Measurements from ENCODE around the gene WNT3A.

The WNT3A gene

DNA sequence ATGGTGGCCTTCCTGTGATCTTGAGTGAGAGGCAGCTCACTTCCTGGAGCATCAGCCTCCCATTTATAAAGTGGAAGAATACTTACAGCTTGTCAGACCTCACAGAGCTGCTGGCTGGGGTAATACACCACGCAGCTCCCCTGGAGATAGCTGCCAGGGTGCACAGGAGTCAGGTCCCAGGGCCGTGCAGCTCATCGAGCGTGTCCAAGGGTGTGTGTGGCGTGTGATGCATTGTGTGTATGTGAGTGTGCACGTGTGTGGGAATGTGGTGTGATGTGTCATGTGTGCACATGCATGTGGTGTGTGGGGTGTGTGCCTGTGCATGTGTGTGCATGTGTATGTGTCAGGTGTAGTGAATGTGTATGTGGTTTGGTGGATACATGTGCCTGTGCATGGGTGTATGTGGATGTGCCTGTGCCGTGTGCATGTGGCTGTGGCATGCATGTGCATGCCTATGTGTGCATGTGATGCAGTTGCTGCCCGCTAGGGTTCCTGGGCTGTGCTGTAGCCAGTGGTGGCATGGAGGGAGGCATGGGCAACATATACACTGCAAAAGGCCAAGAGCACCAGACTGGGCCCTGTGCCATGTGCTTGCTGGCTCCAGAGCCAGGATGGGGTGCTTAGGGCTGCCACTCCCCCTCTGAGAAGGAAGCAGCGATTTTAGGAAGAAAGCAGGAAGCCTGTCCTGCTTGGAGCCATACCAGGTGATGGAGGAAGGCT, 24.6 kb downstream of the WNT3A start:
- DNase-seq (ENCODE audit: low spot score) (no peak), FAIRE-seq (no peak)

DNA sequence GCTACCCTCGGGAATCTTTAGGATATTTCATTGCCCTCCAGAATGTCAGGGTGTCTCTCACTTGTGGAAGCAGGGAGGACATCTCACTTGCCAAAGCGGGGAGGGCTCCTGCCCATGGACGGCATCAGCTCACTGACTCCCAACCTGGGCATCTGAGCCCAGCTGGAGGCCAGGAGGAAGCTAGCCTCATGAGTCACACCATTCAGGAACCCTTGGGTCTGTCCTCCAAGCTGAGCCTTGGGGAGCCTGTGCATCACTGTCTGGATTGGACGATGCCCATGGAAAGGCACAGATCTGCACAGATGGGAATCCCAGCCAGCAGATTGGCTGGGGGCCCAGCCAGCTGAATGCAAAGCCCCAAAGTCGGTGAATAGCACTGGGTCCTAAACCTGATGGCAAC, 25.2 kb downstream of the WNT3A start:
- no peak for DNase-seq (ENCODE audit: low spot score)
- no peak for FAIRE-seq

DNA sequence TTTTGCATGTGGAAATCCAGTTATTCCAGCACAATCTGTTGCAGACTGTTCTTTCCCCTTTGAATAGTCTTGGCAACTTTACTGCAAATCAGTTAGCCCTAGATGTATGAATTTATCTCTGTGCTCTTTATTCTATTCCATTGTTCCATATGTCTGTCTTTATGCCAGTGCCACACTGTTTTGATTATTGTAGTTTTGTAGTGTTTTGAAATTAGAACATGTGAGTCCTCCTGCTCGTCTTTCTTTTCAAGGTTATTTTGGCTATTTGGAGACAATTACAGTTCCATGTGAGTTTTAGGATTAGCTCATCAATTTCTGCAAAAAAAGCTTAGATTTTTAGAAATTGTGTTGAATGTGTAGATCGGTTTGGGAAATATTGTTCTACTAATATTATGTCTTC, 26.6 kb downstream of the WNT3A start:
- FAIRE-seq, result no peak
- DNase-seq (ENCODE audit: low spot score), result no peak

DNA sequence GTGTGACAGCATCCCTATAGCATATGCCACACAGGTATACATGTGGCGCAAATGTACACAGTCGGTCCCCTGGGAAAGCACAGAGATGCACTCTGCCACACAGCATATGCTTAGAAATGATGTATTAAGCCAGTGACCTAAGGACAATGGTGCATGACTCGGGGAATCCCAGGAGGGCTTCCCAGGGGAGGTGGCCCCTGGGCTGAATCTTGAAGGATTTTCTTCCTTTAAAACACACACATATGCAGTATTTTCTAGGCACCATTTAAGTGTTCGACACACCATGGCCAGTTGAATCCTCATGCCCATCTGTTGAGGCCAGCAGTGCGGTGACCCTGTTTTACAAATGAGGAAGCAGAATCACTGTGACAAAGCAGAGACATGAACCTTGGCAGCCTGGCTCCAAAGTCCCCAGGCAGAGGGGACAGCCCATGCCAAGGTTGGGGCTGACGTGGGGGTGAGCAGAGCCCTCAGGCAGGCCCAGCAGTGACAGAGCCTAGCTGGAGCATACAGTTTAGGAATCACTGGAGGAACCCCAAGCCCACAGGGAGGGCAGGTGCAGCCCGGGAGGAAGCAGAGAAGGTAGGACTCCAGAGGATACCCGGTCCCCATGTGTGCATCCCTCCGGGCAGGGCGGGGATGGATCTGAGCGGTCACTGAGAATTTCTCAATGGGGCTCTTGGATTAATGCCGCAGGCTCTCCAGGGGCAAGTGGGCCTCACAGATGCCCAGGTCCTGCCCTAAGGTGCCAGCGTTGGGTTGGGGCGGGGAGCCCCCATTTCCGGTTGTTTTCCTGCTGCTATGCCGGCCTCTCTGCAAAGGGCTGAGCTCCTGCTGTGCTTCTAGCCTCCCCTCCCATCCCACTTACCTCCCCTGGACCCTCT, 28.4 kb downstream of the WNT3A start:
- DNase-seq (ENCODE audit: low spot score) (no peak), FAIRE-seq (no peak)

DNA sequence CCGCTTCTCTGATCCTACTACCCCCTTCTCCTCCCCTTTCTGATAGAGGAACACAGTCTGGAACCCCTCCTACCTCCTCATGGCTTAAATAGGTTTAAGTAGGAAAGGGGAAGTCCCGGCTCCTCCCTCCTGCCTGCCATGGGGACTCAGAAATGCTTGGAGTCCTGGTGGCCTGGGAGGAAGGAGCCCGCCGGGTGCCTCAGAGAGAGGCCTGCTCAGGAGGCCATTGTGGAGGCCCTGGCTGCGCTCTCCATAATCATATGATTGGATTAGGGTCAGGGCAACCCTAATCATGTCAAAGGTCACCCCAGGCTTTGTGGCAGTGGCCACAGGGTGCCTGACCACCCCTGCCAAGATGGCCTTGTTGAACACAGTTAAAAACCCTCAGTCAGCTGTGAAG, 29.0 kb downstream of the WNT3A start:
- DNase-seq (ENCODE audit: low spot score) (no peak), FAIRE-seq (no peak)

DNA sequence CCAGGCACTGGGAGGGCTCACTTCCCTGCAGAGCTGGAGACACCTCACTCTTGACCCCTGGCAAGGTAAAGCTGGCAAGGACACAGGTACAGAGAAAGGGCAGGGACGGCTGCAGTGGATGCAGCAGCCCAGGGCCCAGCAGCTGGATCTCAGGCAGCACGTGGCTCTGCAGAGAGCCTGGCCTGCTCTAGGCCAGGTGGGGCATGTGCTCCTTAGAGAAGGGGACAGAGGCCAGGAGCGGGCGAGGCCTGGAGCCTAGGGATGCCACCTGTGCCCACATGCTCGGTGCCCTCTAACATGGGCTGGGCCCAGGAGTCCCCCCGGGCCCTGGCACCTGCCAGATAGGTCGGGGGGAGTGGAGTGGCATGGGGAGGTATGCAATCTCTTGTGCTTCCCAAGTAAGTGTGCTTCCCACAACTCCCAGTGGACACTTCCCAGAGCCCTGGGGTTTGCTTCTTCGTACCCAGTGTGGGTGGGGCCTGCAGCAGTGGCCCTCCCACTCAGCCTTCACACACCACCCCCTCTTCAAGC, 30.0 kb downstream of the WNT3A start:
- DNase-seq (ENCODE audit: low spot score), result no peak
- no peak for FAIRE-seq

DNA sequence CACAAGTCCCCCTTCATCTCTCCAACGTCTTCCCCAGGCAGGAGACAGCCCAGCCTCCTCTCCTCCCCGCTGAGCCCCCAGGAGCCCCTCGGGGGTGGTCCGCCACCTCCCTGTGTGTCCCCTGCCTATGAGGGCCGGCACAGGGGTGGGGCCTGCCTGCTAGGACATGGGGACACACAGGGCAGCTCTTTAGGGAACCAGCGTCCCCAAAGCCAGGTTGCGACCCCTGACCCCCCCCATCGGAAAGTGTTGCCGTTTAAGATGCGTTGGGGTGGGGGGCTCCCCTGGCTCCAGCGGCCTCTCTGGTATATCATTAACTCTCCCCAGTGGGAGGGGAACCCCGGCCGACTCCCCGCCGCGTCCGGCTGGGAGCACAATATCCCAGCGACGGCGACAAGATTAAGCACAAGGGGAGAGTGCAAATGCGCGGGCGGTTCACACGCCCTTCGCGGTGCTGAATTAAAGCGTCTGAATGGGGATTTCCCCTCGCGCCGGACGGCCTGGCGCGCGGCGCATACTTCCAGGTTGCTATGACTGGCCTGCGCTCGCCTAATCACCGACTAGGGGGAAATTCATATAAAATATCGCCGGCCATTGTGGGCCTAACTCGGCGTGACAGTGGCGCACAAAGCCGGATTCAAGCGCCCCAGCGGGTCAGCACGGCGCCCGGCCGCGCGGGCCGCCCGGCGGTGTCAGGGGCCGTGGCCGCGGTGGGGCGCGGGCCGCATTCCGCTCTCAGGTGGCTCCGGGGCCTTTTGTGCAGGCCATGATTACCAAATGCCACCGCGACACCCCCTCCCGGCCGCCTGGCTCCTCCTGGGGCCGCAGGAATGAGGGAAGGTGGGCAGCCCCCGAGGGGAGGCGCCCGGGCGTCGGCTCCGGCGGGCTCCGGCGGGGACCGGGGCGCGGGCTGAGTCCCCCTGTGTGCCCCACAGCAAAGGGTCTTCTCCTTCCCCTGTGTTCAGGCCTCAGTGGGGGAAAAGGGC, 30.9 kb downstream of the WNT3A start:
- DNase-seq (ENCODE audit: low spot score), result no peak
- FAIRE-seq, result no peak

DNA sequence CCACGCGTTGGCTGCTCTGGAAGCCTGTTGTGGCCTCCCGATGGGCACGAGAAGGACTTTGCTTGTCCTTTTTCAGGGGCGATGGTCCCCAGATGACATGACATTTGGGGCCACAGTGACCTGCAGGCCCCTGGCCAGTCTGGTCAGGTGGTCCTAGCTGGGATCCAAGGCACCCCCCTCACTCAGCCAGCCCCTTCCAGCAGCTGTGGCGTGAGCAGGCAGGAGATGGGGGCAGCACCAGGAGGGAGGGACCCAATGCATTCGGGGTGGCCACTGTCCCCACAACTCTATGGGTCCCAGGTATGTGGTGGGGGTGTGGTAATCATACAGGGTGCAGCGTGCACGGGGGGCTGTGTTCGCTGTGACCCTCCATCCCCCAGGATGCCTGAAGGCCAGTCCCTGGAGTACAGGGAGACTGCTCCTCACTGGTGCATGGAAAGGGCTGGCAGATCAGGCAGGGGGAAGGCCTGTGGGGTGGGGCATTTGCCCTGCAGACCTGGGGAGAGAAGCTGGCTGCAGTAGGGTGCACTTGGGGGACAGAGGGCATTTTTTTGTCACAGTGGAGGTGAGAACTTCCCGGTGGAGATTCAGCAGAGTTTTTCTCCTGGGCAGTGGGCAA, 31.7 kb downstream of the WNT3A start:
- FAIRE-seq, result no peak
- no peak for DNase-seq (ENCODE audit: low spot score)

DNA sequence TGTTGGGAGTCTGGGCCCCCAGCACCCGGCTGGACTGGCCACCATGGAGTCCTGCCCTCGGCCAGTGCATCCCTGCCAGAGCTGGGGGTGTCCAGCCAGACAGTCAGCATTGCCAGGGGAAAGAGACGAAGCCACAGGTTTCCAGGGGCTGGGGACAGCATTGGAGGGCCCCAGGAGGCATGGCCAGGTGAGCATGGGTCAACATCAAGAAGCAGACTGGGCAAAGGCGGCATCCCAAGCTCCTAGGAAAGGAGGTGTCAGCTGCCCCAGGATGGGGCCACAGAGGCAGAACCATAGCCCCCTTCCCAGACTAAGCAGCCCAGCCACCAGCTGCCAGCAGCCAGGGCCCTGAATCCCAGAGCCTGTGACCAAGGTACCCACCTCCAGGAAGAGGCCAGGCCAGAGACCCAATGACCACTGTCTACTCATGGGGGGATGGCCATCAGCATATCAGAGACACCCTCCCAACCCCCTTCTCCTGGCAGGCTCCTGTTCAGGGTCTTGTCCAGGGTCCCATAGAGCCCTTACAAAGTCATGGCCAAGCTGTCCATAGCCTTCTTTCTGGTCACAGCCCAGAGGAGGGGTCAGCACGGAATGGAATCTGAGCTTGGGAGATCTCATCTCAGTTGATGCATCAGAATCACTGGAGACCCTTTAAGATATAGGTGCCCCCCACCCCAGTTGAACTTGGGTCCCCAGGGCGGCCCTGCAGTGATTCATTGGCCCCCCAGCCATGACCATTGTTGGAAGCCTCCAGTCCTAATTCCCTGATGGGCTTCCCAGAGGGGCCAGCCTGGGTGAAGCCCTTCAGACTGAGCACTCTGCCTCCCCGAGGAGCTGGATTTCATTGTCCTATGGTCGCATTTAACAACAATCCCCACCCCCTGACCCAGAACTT, 32.5 kb downstream of the WNT3A start:
- DNase-seq (ENCODE audit: low spot score) (no peak), FAIRE-seq (no peak)

DNA sequence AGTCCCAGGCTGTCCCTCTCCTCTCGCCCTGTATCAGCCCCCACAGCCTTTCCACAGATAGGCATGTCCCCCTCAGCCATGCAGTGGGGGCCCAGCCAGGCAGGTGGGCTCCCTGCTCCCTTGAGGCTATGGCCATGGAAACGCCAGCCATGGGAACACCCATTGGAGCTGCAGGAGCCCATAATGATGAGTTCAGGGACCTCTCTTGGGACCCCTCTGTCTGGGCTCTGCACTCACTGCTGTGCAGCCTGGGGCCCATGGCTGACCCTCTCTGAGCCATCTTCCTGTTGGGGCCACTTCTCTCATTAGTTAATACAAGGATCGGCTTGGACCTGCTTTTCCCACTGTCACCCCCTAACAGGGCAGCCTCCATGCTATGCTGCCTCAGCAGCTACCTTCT, 33.2 kb downstream of the WNT3A start:
- FAIRE-seq (no peak), DNase-seq (ENCODE audit: low spot score) (no peak)

DNA sequence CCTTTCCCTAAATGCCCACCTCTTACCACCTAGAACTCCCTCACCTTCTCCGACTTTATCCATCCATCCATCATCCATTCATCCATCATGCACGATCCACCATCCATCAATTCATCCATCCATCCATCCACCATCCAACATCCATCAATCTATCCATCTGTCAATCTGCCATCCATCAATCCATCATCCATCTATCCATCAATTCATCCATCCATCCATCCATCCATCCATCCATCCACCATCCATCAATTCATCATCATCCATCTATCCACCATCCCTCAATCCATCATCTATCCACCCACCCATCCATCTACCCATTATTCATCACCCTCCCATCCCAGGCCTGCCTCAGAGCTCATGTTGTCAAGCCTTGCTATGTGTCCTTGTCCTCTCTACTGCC, 34.5 kb downstream of the WNT3A start:
- DNase-seq (ENCODE audit: low spot score), result no peak

DNA sequence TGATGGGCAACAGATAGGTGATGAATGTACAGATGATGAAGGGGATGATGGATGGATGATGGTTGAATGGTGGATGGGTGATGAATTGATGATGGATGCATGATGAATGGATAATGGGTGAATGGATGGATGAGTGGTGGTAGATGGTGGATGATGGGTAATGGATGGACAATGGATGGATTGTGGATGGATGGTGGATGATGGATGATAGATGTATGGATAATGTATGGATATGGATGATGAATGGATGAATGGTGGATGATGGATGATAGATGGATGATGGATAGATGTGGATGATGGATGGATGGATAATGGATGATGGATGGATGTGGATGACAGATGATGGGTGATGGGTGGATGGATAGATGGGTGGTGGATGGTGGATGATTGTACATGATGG, 35.7 kb downstream of the WNT3A start:
- FAIRE-seq (no peak), DNase-seq (ENCODE audit: low spot score) (no peak)

More for the DNA sequence above, 34.5 kb downstream of the WNT3A start:
- no peak for FAIRE-seq

DNA sequence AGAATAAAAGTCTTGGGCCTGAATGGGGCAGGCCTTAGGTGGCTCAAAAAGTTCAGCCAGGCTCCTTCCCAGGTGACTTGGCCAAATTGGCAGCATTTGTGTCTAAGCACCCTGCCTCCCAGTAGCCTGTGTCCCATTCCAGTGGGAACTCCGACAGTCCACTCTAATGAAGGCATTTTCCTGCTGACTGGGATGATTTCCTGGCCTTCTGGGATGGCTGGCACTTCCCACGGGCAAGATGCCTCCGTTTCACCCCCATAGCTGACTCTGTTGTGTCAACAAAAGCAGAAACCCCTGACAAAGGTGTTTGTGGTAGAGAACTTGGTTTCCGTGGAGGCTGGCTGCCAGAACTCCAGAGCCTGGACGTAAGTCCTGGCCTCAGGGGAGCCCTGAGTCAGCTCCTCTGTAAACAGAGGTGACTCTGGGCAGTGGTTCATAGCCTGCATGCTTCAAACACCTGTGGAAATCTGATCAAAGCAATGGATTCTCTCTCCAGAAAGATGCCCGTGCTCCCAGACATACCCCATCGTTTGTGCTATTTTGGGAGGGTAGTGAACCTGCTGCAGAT, 36.6 kb downstream of the WNT3A start:
- FAIRE-seq, result no peak
- DNase-seq (ENCODE audit: low spot score), result no peak

DNA sequence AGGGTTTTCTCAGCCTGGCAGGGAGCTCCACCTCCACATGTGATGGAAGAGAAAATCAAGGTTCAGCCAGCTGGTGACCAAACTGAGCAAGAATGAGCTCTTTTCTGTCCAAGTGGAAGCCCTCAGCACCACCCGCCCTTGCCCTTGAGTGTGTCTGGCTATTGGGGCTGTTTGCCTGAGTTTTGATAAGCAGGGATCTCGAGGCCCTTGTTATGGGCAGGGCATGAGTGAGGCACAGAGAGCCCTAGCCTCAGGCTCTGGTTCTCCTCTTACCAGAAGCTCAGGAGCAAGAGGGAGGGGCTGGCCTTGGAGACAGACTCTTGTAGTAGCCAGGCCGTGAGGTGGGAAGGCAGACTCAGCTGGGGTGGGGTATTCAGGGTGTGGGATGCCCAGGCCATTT, 38.2 kb downstream of the WNT3A start:
- FAIRE-seq, result no peak
- no peak for DNase-seq (ENCODE audit: low spot score)

DNA sequence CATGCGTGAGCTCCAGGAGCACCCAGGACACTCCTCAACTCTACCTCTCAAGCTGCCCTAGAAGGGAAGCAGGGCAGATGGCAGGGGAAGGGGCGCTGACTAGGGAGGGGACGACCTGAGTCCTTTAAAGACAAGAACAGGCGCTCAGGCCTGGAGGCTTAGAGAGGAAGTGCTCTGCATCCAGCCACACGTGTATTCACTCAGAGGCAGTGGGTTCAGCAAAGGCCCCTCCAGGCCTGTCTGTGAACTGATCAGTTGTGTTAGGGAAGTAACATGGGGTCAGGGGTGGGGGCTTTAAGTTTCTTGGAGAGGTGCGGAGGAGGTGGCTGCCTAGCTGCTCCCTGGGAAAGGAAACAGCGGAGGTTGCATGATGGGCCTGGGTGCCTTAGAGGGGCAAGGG, 38.6 kb downstream of the WNT3A start:
- FAIRE-seq (no peak), DNase-seq (ENCODE audit: low spot score) (no peak)

DNA sequence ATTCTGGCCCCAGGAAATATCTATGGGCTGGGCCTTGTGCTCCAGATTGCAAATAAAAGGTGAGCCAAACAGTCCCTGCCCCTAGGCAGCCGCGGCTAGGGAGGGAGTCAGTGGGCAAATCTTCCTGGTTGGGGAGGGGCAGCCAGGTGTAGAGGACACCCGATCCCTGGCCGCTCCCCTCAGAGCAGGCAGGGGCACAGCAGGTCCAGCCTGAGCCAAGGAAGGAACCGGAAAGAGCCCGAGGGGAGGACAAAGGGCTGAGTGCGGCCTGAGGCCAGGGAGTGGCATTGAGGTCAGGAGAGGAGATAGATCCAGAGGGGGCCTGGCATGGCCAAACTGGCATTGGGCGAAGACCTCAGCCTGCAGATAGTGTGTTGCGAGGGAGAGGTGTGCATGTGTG, 39.1 kb downstream of the WNT3A start:
- FAIRE-seq (no peak), DNase-seq (ENCODE audit: low spot score) (no peak)

DNA sequence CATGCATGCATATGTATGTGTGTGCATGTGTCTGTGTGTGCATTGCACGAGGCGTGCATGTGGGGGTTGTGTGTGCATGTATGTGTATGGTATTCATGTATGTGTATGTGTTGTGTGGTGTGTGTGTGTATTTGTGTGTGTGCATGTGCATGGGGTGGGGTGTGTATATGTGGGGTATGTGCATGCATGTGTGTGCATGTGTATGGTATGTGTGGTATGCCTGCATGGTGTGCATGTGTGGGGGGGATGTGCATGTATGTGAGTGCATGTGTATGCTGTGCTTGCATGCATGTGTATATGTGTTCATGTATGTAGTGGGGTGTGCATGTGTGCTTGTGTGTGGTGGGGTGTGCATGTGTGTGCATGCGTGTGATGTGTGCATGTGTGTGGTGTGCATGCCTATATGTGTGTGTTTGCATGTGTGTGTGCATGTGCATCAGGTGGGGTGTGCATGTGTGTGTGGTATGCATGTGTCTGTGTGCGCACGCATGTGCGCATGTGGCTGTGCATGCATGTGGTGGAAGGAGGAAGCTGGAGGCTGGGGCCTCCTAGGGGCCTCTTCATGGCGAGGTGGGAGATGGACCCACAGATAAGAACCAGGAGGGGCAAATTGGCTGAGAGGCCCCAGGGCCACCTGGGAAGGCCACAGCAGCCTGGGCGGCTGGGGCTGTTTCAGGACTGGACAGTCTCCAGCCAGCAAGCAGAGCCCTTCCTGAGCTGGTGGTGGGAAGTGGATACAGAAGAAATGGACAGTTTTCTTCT, 39.8 kb downstream of the WNT3A start:
- FAIRE-seq (no peak), DNase-seq (ENCODE audit: low spot score) (no peak)

DNA sequence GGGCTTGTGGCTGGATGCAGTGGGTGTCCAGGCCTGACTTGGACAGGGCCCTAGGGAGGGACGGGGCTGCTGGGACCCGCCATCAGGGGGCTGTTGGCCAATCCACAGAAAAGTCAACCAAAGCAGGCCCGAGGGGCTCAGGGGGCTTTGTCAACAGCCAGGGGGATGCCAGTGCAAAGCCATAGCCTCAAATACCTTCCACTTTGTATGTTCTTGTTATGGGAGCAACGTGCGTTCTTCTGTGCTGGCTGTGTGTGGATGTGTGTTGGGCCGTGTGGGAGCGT, 40.3 kb downstream of the WNT3A start:
- FAIRE-seq, result no peak
- DNase-seq (ENCODE audit: low spot score), result no peak

DNA sequence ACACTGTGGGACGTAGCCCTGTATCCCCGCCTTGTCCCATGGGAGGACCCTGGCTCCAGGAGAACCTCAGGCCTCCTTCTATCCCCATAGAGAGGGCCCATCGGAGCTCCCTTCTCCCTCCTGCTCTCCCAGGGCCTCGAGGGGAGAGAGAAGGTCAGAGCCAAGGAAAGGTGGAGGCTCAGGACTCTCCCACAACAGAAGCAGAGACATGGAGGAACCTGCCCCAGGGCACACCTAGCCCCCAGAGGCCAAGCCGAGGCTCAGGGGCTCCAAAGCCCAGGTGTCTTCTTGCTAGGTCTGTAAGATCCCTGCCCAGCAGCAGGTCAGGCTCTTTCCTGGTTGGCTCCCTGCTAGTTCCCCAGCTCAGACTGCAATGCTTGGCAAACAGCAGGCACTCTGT, 41.3 kb downstream of the WNT3A start:
- FAIRE-seq, result no peak

More for the DNA sequence above, 41.3 kb downstream of the WNT3A start:
- no peak for DNase-seq (ENCODE audit: low spot score)
